Neutrophil (primary cell): ENCODE results near the gene GAS6.
"Not testable (repeated sequence)": the region's sequence is repeated elsewhere in the genome, so short reads cannot be mapped to it uniquely, and the experiment has no call there.

ENCODE experiments used
- H3K27ac ChIP-seq: fragments of 200-600 bp; sonication (generic); 2 replicates; pipeline ENCODE4 v1.5.1; 2016; ENCODE audit warnings: mild to moderate bottlenecking, moderate library complexity
- H3K27me3 ChIP-seq: fragments of 200-600 bp; sonication (generic); 2 replicates; pipeline ENCODE4 v1.6.0; 2016; ENCODE audit warnings: mild to moderate bottlenecking
- H3K36me3 ChIP-seq: fragments of 200-600 bp; sonication (generic); 2 replicates; pipeline ENCODE4 v1.5.1; 2017
- H3K4me1 ChIP-seq, 2 experiments: fragments of 200-600 bp in 1 of 2; sonication (generic) in 1 of 2; 1 replicate in 1 of 2; 2 replicates in 1 of 2; pipeline versions ENCODE4 v1.5.1 to v1.6.1; 2013 to 2016; ENCODE audit warnings: low read depth in 1 of 2, low read length in 1 of 2, mild to moderate bottlenecking in 1 of 2, moderate library complexity in 1 of 2; ENCODE audit not compliant: control insufficient read depth in 1 of 2, insufficient read depth in 1 of 2
- H3K4me3 ChIP-seq, 2 experiments: fragments of 200-600 bp in 1 of 2; sonication (generic) in 1 of 2; 1 replicate in 1 of 2; 2 replicates in 1 of 2; pipeline ENCODE4 v1.5.1; 2013 to 2016; ENCODE audit warnings: low read depth in 1 of 2, low read length in 1 of 2, mild to moderate bottlenecking in 1 of 2, moderate library complexity in 1 of 2
- H3K9me3 ChIP-seq: fragments of 200-600 bp; sonication (generic); 2 replicates; pipeline ENCODE4 v1.5.1; 2016
- TF ChIP-seq, protein P1 (sequence below): fragments of 200-600 bp; sonication (generic); IDR thresholded peaks from 2 replicates; pipeline ENCODE4 v1.5.1; 2016; ENCODE audit warnings: antibody characterized with exemption

Gene GAS6

DNA sequence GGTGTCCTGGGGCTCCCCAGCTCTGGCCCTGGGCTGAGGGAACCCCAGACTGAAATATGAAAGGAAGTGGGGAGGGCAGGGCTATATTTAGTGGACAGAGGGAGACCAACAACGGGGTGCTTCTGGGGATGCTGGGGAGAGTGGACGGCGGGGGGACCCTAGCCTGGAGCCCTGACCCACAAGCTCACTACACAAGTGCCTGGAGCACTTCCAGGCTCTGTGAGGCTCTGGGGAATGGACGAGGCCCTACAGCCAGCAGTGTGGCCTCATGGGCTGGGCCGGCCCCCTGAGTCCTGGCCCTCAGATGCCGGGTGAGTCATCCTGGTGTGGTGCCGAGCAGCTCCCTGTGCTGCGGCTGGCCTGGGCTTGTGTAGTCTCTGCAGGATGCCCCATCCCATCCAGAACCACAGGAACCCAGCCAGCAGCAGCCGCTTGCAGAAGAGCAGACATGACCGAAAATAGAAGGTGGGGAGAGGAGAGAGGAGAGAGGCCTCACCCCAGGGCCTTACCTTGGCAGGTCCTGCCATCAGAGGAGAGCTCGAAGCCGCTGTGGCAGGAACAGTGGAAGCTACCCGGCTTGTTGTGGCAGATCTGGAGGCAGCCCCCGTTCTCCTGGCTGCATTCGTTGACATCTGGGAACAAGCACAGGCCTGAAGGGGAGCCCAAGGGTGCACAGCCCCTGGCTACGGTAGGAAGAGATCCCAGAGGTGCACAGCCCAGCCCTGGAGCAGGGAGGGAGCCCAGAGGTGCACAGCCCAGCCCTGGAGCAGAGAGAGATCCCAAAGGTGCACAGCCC, 26.1 kb downstream of the GAS6 start:
- Histone ChIP-seq H3K9me3 (no peaks in the 10 kb centered on the region), H3K27me3 (peaks cover 28% of the 10 kb centered on the region), H3K36me3 (no peaks in the 10 kb centered on the region), H3K4me1 (no peaks in the 10 kb centered on the region), H3K27ac (no peak overlapping the region), H3K4me3 (no peak overlapping the region)
- TF ChIP-seq, protein P1, sequence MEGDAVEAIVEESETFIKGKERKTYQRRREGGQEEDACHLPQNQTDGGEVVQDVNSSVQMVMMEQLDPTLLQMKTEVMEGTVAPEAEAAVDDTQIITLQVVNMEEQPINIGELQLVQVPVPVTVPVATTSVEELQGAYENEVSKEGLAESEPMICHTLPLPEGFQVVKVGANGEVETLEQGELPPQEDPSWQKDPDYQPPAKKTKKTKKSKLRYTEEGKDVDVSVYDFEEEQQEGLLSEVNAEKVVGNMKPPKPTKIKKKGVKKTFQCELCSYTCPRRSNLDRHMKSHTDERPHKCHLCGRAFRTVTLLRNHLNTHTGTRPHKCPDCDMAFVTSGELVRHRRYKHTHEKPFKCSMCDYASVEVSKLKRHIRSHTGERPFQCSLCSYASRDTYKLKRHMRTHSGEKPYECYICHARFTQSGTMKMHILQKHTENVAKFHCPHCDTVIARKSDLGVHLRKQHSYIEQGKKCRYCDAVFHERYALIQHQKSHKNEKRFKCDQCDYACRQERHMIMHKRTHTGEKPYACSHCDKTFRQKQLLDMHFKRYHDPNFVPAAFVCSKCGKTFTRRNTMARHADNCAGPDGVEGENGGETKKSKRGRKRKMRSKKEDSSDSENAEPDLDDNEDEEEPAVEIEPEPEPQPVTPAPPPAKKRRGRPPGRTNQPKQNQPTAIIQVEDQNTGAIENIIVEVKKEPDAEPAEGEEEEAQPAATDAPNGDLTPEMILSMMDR = no peak

DNA sequence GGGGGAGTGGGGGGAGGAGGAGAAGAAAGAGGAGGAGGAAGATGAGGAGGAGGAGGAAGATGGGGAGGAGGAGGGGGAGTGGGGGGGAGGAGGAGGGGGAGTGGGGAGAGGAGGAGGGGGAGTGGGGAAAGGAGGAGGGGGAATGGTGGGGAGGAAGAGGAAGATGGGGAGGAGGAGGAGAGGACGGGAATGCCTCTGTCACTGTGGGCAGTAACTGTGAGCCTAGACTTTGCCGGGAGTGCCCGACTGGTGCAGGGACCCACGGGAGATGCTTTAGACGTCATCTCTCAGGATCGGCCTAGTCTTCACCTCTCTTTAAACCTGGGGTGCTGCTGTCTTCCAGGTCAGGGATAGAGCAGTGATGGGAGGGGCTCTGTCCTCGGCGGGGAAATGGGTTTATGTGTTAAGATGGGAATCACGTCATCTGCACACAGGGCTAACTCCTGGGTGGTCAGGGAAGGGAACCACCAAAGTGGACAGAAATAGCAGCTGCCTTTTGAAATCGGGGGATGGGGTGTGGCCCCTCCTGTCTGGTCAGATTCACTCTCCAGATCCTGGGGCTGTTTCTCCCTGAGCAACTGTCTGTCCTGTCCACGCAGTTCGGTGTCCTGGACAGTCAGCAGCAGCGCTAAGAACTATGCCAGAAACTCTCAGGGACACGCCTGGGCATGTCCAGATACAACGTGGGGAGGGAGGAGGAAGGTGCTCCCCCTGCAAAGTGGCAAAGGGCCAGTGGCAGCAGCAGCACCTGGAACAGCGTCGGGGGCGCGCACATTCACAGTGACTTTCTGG, 26.9 kb downstream of the GAS6 start:
- no peak overlapping the region for H3K4me3 ChIP-seq
- H3K36me3 ChIP-seq = no peaks in the 10 kb centered on the region
- no peaks in the 10 kb centered on the region for H3K9me3 ChIP-seq
- H3K27me3 ChIP-seq = peaks cover 20% of the 10 kb centered on the region
- TF ChIP-seq, protein P1 = no peak
- no peaks in the 10 kb centered on the region for H3K4me1 ChIP-seq
- no peak overlapping the region for H3K27ac ChIP-seq

DNA sequence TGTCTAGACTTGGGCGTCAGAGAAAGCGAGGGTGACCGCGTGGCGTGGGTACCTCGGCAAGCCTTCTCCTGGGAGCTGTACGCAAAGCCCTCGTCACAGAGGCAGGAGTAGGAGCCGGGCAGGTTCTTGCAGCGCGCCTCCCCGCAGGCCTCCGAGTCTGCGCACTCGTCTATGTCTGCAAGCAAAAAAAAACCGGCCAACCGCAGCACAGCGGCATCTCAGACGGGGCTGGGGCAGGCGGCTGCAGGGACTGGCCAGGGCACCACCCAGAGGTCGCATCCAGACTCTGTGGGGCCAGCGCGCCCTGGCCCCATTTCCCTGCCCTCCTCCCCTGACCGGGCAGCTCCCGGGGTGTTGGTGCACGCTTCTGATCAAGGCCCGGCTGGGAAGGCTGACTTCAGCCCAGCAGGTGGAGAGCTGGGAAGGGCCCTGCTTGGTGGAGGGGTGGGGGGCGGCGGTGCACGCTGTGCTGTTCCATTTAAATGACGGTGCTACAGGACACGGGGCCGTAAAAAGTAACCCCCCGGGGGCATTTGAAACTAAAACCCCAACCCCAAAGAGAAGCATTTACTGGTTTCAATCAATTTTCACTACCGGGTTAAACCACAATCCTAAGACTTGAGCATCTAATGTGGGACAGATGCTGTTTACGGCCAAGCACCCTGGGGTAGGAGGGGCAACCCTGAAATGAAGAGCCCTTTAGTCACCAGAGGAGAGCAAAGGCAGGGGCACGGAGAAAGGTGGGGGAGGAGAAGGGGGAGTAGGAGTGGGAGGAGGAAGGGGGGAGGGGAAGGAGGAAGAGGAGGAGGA, 28.2 kb downstream of the GAS6 start:
- Histone ChIP-seq H3K4me1 (no peaks in the 10 kb centered on the region), H3K27ac (no peak overlapping the region), H3K27me3 (peaks cover 10% of the 10 kb centered on the region), H3K36me3 (no peaks in the 10 kb centered on the region), H3K4me3 (no peak overlapping the region), H3K9me3 (no peaks in the 10 kb centered on the region)
- TF ChIP-seq, protein P1 = no peak

DNA sequence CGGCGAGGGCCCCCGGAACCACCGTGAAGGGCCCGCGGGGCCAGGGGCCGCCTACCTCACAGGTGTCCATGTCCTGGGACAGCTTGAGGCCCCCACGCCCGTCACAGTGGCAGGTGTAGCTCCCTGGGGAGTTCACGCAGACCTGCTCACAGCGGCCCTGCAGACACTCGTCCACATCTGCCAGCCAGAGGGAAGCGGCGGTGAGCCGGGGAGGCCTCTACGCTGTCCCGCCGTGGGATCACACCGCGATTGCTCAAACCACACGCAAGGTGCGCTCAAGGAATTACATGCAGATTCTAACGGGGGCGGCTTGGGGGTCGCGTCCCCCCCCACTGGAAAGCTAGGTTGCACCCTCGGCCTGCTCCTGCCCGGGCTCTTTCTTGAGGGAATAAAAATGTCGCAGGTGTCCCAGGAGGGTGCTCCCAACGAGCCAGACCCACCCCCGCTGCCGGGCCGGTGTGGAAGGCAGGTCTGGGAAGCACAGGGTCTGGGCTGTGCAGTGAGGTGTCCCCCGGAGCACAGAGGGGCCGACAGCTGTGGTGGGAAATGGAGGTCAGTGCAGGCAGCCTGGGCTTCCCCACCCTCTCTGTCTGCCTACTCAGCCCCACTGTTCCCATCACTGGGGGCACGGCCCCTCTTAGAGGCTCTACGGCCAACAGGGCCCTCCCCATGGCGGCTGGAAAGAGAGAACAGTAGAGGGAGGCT, 29.2 kb downstream of the GAS6 start:
- no peak overlapping the region for H3K27ac ChIP-seq
- H3K9me3 ChIP-seq = no peaks in the 10 kb centered on the region
- TF ChIP-seq, protein P1 = no peak
- H3K36me3 ChIP-seq = no peaks in the 10 kb centered on the region
- peaks cover under 1% of the 10 kb centered on the region for H3K27me3 ChIP-seq
- H3K4me1 ChIP-seq = no peaks in the 10 kb centered on the region
- H3K4me3 ChIP-seq = no peak overlapping the region

DNA sequence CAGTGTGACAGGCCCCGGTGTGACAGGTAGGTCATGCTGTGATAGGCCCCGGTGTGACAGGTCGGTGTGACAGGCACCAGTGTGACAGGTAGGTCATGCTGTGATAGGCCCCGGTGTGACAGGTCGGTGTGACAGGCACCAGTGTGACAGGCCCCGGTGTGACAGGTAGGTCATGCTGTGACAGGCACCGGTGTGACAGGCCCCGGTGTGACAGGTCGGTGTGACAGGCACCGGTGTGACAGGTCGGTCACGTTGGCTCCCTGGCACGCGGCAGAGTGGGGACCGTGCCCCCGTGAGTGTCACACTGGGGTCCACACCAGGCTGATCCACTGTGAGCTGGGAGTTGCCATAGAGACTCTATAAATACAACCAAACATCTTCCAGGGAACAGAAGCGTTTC, 29.9 kb downstream of the GAS6 start:
- not testable (repeated sequence) for H3K36me3 ChIP-seq, H3K27ac ChIP-seq

More for the DNA sequence above, 29.9 kb downstream of the GAS6 start:
- H3K4me1 ChIP-seq, H3K9me3 ChIP-seq, H3K27me3 ChIP-seq, H3K4me3 ChIP-seq: not testable (repeated sequence)
